Smooth muscle cell (in vitro differentiated cells): ENCODE results near the gene BMP6. TPM values are rescaled to one million over a fixed set of nuclear protein-coding genes. Genes with fewer than 3 reads are reported as not detected.

ENCODE experiments used
- DNase-seq: peaks from one replicate; lab custom pipeline; 2025; ENCODE audit not compliant: unreplicated experiment; lab: John Stamatoyannopoulos, UW
- H2AFZ ChIP-seq: fragments of 200-600 bp; sonication (generic); 2 replicates; pipeline ENCODE4 v1.6.0; 2016; ENCODE audit warnings: antibody characterized with exemption, low read depth, mild to moderate bottlenecking
- H3F3A ChIP-seq: fragments of 200-600 bp; sonication (generic); 2 replicates; pipeline ENCODE4 v1.6.0; 2017; ENCODE audit warnings: antibody characterized with exemption, low read depth
- H3K27ac ChIP-seq: fragments of 200-600 bp; sonication (generic); 2 replicates; pipeline ENCODE4 v1.5.1; 2016; ENCODE audit warnings: low read depth, mild to moderate bottlenecking
- H3K27me3 ChIP-seq: fragments of 200-600 bp; sonication (generic); 2 replicates; pipeline ENCODE4 v1.6.1; 2016; ENCODE audit warnings: low read depth, mild to moderate bottlenecking
- H3K36me3 ChIP-seq: fragments of 200-600 bp; sonication (generic); 2 replicates; pipeline ENCODE4 v1.5.1; 2016; ENCODE audit warnings: low read depth
- H3K4me1 ChIP-seq: fragments of 200-600 bp; sonication (generic); 2 replicates; pipeline ENCODE4 v1.5.1; 2016; ENCODE audit warnings: low read depth
- H3K4me2 ChIP-seq: fragments of 200-600 bp; sonication (generic); 2 replicates; pipeline ENCODE4 v1.6.0; 2016; ENCODE audit warnings: mild to moderate bottlenecking
- H3K4me3 ChIP-seq: fragments of 200-600 bp; sonication (generic); 2 replicates; pipeline ENCODE4 v1.5.1; 2016; ENCODE audit warnings: mild to moderate bottlenecking
- H3K79me2 ChIP-seq: fragments of 200-600 bp; sonication (generic); 2 replicates; pipeline ENCODE4 v1.6.0; 2016; ENCODE audit warnings: low read depth, mild to moderate bottlenecking
- H3K9ac ChIP-seq: fragments of 200-600 bp; sonication (generic); 2 replicates; pipeline ENCODE4 v1.6.0; 2016; ENCODE audit warnings: low read depth
- H3K9me3 ChIP-seq: fragments of 200-600 bp; sonication (generic); replicated peaks from 2 replicates; pipeline ENCODE4 v1.5.1; 2016; ENCODE audit warnings: low read depth
- H4K20me1 ChIP-seq: fragments of 200-600 bp; sonication (generic); 2 replicates; pipeline ENCODE4 v1.6.0; 2016; ENCODE audit warnings: low read depth
- CTCF ChIP-seq: fragments of 200-600 bp; sonication (generic); IDR thresholded peaks from 2 replicates; pipeline ENCODE4 v1.5.1; 2017; ENCODE audit warnings: borderline replicate concordance, mild to moderate bottlenecking, antibody characterized with exemption; ENCODE audit not compliant: insufficient read depth, poor library complexity, severe bottlenecking
- WGBS: methylation state at CpG from one replicate; pipeline ENCODE4 v1.1.7; 2016; ENCODE audit warnings: low lambda C conversion rate; 5-methylcytosine and 5-hydroxymethylcytosine counted together
- polyA plus RNA-seq: library from polyadenylated mRNA; unstranded; fragments of >200 nt; fragmentation: Nextera tagmentation; extraction: Ambion mirVana; gene quantifications from 2 replicates; pipeline ENCODE4 v1.2.1, GENCODE V29; 2016
- total RNA-seq: library from RNA; depleted of rRNA; stranded (reverse); fragments of >200 nt; gene quantifications from 2 replicates; pipeline ENCODE4 v1.2.3, GENCODE V29; 2014

The BMP6 gene
- total and polyA plus RNA-seq, 2 experiments from 2014 or later = 14.5 to 17.0 TPM

GRCh38 chr6:7919871-7920270, 194.0 kb downstream of the BMP6 start:
- TF ChIP-seq CTCF = no peak
- Histone ChIP-seq H3K9ac (peak overlapping the region; percentile 64), H3K9me3 (no peaks in the 10 kb centered on the region), H2AFZ (no peak overlapping the region), H3K4me3 (no peak overlapping the region), H4K20me1 (no peaks in the 10 kb centered on the region), H3K36me3 (no peaks in the 10 kb centered on the region), H3F3A (peaks cover 6% of the 10 kb centered on the region), H3K79me2 (no peaks in the 10 kb centered on the region), H3K27ac (peak overlapping the region; percentile 81), H3K4me2 (peak overlapping the region; percentile 74), H3K27me3 (no peaks in the 10 kb centered on the region), H3K4me1 (peaks cover 7% of the 10 kb centered on the region)
- no peak for DNase-seq
- 19% methylated on average over 8 of the region's 8 CpGs for WGBS

GRCh38 chr6:7920425-7920824, 194.5 kb downstream of the BMP6 start:
- H3K36me3 ChIP-seq = no peaks in the 10 kb centered on the region
- no peak overlapping the region for H3K4me3 ChIP-seq
- no peaks in the 10 kb centered on the region for H3K27me3 ChIP-seq
- WGBS = 29% methylated on average over 2 of the region's 2 CpGs
- peaks cover 6% of the 10 kb centered on the region for H3F3A ChIP-seq
- H3K9me3 ChIP-seq = no peaks in the 10 kb centered on the region
- peaks cover 7% of the 10 kb centered on the region for H3K4me1 ChIP-seq
- no peak overlapping the region for H2AFZ ChIP-seq
- DNase-seq = no peak
- H3K9ac ChIP-seq = peak overlapping the region; percentile 64
- peak overlapping the region; percentile 81 for H3K27ac ChIP-seq
- no peaks in the 10 kb centered on the region for H4K20me1 ChIP-seq
- H3K79me2 ChIP-seq = no peaks in the 10 kb centered on the region
- peak overlapping the region; percentile 74 for H3K4me2 ChIP-seq
- TF ChIP-seq CTCF = no peak

GRCh38 chr6:7921046-7921445, 195.1 kb downstream of the BMP6 start:
- no peaks in the 10 kb centered on the region for H3K9me3 ChIP-seq
- WGBS = 82% methylated on average over 4 of the region's 4 CpGs
- DNase-seq = no peak
- no peak overlapping the region for H3K27ac ChIP-seq
- TF ChIP-seq CTCF = no peak
- no peaks in the 10 kb centered on the region for H3K36me3 ChIP-seq
- no peak overlapping the region for H2AFZ ChIP-seq
- peak overlapping the region; percentile 74 for H3K4me2 ChIP-seq
- no peaks in the 10 kb centered on the region for H3K79me2 ChIP-seq
- H3K9ac ChIP-seq = no peak overlapping the region
- no peak overlapping the region for H3K4me3 ChIP-seq
- peaks cover 7% of the 10 kb centered on the region for H3K4me1 ChIP-seq
- H4K20me1 ChIP-seq = no peaks in the 10 kb centered on the region
- H3K27me3 ChIP-seq = no peaks in the 10 kb centered on the region
- H3F3A ChIP-seq = peaks cover 6% of the 10 kb centered on the region

- WGBS = 81% methylated on average over 5 of the region's 5 CpGs
Observed at GRCh38 chr6:7921632-7922092, 195.8 kb downstream of the BMP6 start.

More at GRCh38 chr6:7921632-7922092, 195.8 kb downstream of the BMP6 start:
- Histone ChIP-seq H3K4me3 (no peak overlapping the region), H3K27me3 (no peaks in the 10 kb centered on the region), H2AFZ (no peak overlapping the region), H3K36me3 (no peaks in the 10 kb centered on the region), H3K9me3 (no peaks in the 10 kb centered on the region), H3K79me2 (no peaks in the 10 kb centered on the region), H3K9ac (no peak overlapping the region), H3K4me1 (peaks cover 7% of the 10 kb centered on the region), H3F3A (peaks cover 6% of the 10 kb centered on the region), H3K27ac (no peak overlapping the region), H3K4me2 (no peak overlapping the region), H4K20me1 (no peaks in the 10 kb centered on the region)
- DNase-seq = no peak
- no peak for TF ChIP-seq CTCF
